NB4 (cell line): ENCODE data around the gene SSH2.

Experiments used
- DNase-seq: peaks from one replicate; pipeline ENCODE4 v3.0.0; 2010; ENCODE audit warnings: low read depth
- H3K4me3 ChIP-seq: one replicate; pipeline ENCODE4 v1.5.1; 2011; ENCODE audit warnings: mild to moderate bottlenecking, low read depth, low read length, moderate library complexity
- CTCF ChIP-seq: IDR thresholded peaks from one replicate; pipeline ENCODE4 v1.5.1; 2012; ENCODE audit warnings: low read depth, low read length
- MAX ChIP-seq: IDR thresholded peaks from 2 replicates; pipeline ENCODE4 v1.6.1; 2011; ENCODE audit warnings: low read depth, low read length
- MYC ChIP-seq: IDR thresholded peaks from 2 replicates; pipeline ENCODE4 v1.6.1; 2011; ENCODE audit warnings: low read depth, low read length
- POLR2A ChIP-seq: IDR thresholded peaks from 2 replicates; pipeline ENCODE4 v1.6.1; 2011; ENCODE audit warnings: mild to moderate bottlenecking; ENCODE audit not compliant: insufficient read length; ENCODE audit errors: extremely low read depth

Gene SSH2

GRCh38 chr17:29753845-29754439, 176.1 kb downstream of the SSH2 start:
- no peak overlapping the region for H3K4me3 ChIP-seq
- DNase-seq, result no peak
- no peak for TF ChIP-seq CTCF
- TF ChIP-seq POLR2A, result no peak
- no peak for TF ChIP-seq MAX
- no peak for TF ChIP-seq MYC

- no peak for DNase-seq
- TF ChIP-seq MAX (no peak), POLR2A (no peak), CTCF (no peak), MYC (no peak)
- H3K4me3 ChIP-seq, result no peak overlapping the region
These were observed 180.8 kb downstream of the SSH2 start for GRCh38 chr17:29749045-29749825.

GRCh38 chr17:29748400-29748799, 181.6 kb downstream of the SSH2 start:
- no peak for DNase-seq
- H3K4me3 ChIP-seq, result no peak overlapping the region
- TF ChIP-seq CTCF (no peak), MAX (no peak), MYC (no peak), POLR2A (no peak)

GRCh38 chr17:29747660-29748059, 182.4 kb downstream of the SSH2 start:
- TF ChIP-seq MAX, result no peak
- no peak for TF ChIP-seq POLR2A
- no peak for TF ChIP-seq CTCF
- no peak for TF ChIP-seq MYC
- DNase-seq, result no peak
- no peak overlapping the region for H3K4me3 ChIP-seq

- TF ChIP-seq MAX (no peak), POLR2A (no peak), MYC (no peak), CTCF (no peak)
- H3K4me3 ChIP-seq, result no peak overlapping the region
- DNase-seq, result no peak
These were observed 183.4 kb downstream of the SSH2 start for GRCh38 chr17:29746669-29747068.
